GM10248 (cell line): ENCODE results near the gene ZNF12.

ENCODE experiments used
- CTCF ChIA-PET: fragments of 300-600 bp; sonication (Branson Sonifier 250); formaldehyde crosslinking; extraction: SDS; loops from one replicate; lab custom pipeline; 2021; ENCODE audit warnings: antibody characterized with exemption; lab: Yijun Ruan, JAX
- POLR2A ChIA-PET: fragments of 350-650 bp; sonication (Branson Sonifier 250); formaldehyde crosslinking; extraction: SDS; loops from one replicate; lab custom pipeline; 2020; ENCODE audit warnings: antibody characterized with exemption; lab: Yijun Ruan, JAX
- DNase-seq: peaks from one replicate; pipeline ENCODE4 v3.0.0; 2012; ENCODE audit errors: extremely low spot score
- TF ChIP-seq, protein P1 (sequence below): IDR thresholded peaks from 2 replicates; pipeline ENCODE4 v1.5.1; 2012; ENCODE audit warnings: mild to moderate bottlenecking, low read depth; ENCODE audit errors: extremely low read depth, missing control alignments, control extremely low read depth

Gene ZNF12

DNA sequence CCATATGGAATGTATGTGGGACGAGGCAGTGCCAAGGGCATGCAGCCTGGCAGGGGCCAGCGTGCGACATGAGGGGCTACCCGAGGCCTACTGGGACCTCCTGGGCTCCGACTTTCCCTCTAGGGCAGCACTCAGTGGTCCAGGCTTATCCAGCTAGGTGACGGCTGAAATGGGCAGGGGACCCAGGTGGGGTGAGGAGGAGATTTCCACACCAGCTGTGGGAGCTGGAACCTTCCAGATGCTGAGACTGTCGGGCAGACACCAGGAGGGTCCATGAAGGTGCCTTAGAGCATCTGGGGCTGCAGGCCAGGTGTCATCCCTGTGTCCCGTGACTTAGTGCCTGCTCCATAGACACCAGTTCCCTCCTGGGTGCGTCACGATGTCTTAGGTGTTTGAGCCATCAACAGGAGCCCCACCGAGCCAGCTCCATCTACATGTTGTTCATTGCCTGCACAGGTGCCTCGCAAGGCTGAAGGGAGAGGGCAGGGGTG, 56.2 kb downstream of the ZNF12 start:
- ChIA-PET POLR2A (no interaction called here), CTCF (no interaction called here)
- no peak for DNase-seq
- TF ChIP-seq, protein P1, sequence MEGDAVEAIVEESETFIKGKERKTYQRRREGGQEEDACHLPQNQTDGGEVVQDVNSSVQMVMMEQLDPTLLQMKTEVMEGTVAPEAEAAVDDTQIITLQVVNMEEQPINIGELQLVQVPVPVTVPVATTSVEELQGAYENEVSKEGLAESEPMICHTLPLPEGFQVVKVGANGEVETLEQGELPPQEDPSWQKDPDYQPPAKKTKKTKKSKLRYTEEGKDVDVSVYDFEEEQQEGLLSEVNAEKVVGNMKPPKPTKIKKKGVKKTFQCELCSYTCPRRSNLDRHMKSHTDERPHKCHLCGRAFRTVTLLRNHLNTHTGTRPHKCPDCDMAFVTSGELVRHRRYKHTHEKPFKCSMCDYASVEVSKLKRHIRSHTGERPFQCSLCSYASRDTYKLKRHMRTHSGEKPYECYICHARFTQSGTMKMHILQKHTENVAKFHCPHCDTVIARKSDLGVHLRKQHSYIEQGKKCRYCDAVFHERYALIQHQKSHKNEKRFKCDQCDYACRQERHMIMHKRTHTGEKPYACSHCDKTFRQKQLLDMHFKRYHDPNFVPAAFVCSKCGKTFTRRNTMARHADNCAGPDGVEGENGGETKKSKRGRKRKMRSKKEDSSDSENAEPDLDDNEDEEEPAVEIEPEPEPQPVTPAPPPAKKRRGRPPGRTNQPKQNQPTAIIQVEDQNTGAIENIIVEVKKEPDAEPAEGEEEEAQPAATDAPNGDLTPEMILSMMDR, result no peak

DNA sequence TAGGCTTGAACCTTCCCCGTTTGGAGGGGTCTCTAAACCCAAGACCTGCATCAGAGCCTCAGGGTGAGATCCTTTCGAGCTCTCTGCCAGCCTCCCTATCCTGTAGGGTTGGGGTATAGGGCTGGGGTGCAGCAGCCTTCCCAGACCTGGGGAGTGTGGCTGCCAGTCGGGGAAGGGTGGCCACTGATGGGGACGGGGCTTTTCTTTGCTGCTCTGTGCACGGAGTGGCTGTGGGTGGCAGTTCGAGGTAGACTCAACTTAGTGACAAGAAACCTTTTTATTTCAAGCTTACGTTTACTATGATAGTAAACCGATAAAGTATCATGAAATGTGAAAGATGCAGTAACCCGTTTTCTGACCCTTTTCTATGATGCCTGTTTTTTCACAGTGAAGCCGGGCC, 56.7 kb downstream of the ZNF12 start:
- no peak for DNase-seq
- ChIA-PET POLR2A (no interaction called here), CTCF (no interaction called here)
- TF ChIP-seq, protein P1, result no peak

DNA sequence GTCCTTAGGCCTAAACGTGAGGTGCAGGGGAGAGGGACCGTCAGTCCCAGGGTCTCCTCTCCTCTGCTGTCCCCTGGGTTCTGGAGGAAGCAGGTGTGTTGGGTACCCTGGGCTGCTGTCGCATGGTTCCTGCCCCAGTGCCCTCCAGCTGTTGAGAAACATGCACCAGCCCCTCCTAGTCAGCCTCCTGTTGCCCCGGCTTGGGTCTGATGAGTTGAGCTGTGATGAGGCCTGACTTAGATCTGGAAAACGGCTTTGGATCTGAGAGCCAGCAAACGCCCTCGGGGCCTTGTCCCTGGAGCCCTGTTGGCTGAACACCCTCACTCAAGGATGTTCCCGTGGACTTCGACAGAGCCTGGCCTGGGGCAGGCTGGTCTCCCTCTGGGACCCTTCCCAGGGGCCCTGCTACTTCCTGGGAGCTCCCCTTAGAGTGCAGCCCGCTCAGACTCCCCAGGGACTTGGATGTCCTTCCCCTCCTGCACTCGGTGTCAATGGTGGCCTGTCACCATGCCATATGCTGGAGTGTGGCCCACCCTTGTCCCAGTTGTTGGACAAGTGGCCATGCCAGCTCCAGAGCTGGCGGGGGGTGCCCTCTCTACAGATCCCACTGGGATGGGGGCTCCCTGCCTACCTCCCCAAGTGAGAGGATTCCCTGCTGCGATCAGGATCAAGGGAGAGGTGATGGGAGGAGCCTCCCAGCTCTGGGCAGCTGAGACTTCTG, 57.3 kb downstream of the ZNF12 start:
- TF ChIP-seq, protein P1, result no peak
- no peak for DNase-seq
- ChIA-PET CTCF (no interaction called here), POLR2A (no interaction called here)

DNA sequence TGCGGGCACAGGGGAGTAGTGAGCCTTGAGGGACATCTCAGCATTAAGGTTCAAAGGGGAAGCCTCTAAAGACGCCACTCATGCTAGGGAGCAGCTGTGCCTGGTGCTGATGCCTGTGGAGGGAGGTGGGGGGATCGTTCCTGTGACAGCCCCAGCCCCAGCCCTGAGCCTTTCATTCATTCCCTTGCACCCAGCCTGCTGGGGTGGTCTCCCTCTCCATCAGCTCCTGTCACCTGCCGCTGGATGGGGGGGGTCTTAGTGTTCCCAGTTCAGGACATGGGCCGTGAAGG, 58.0 kb downstream of the ZNF12 start:
- no peak for DNase-seq
- TF ChIP-seq, protein P1, result no peak
- CTCF ChIA-PET, result no interaction called here
- POLR2A ChIA-PET, result interaction anchor here (0.5 kb wide), 1 partner anchor 17 kb away, joined by 4 read pairs; no protein-coding TSS in a partner anchor

DNA sequence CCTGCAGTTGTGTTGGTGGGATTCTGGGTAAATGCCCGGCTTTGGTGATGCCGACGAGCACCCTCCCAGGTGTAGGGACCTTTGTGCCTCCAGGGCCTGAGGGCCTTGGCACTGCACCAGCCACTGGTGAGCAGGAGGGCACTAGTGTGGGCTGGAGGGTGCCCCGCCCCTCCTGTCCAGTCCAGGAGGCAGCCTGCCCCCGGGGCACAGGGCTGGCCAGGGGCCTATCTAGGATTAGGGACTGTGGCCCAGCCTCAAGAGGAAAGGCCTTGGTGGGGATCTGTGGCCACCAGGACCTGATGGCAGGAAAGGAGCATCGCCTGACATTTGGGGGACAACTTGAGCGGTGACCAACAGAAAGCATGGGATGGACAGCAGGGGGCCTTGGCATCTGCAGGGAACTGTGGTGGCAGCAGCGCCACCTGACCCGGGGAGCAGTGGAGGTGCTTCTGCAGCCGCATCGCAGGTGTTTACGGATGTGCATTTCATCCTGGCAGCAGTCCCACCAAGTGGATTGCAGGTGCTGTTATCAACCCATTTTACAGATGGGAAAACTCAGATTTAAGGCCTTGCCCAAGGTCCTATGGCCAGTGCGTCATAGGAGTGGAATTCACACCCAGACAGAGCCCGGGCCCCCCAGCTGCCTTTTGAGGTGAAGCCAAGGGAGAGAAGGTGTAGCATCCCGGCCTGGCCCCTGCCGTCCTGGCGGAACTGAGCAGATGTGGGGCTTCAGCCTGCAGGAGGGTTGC, 58.5 kb downstream of the ZNF12 start:
- CTCF ChIA-PET, result no interaction called here

DNA sequence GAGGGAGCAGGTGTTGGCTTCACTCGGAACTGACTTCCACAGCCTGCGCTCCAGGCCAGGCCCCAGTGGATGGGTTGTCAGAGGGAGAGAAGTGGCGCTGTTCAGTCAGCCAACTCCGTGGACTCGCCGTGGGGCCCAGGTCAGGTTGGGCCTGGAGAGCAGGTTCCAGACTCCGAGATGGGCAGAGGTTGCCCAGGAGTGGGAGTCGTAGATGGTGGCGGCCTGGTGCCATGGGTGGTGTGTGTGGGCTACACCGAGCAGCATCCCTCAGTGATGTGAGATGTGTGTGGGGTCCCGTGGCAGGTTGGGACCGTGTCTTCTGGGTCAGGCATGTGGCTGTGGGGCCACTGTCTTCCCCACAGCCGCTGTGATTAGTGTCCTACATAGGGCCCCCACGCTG, 59.2 kb downstream of the ZNF12 start:
- CTCF ChIA-PET, result no interaction called here

More for the DNA sequence above, 58.5 kb downstream of the ZNF12 start:
- TF ChIP-seq, protein P1, result no peak
- no peak for DNase-seq
- POLR2A ChIA-PET, result interaction anchor here (0.5 kb wide), 1 partner anchor 18 kb away, joined by 4 read pairs; no protein-coding TSS in a partner anchor

More for the DNA sequence above, 59.2 kb downstream of the ZNF12 start:
- no peak for DNase-seq
- TF ChIP-seq, protein P1, result no peak
- POLR2A ChIA-PET, result no interaction called here
